ENCODE results near the gene CAMTA1. TPM values are rescaled to one million over a fixed set of nuclear protein-coding genes. Genes with fewer than 3 reads are reported as not detected.

The CAMTA1 gene
- total and polyA plus RNA-seq, 4 donors, result 18.0 to 93.5 (median 35.8) TPM

GRCh38 chr1:7258589-7259135 lies 473.4 kb downstream of the CAMTA1 start (continued):
- TF ChIP-seq GABPA (IDR thresholded peaks at IDR 0.05 in 1 of 2, conservative IDR thresholded peaks at IDR 0.05 in 1 of 2) (no peak), RXRA (IDR thresholded peaks at IDR 0.05) (no peak), REST (IDR thresholded peaks at IDR 0.05) (no peak), HNF4A (conservative IDR thresholded peaks at IDR 0.05) (no peak), EGR1 (IDR thresholded peaks at IDR 0.05; ENCODE audit: low read depth in 2 of 2) (no peak)

GRCh38 chr1:7259955-7260354 lies 474.7 kb downstream of the CAMTA1 start:
- peaks cover 0 to 3% (median 1%) of the 10 kb centered on the region in 4 donors for H3K4me1 ChIP-seq (ENCODE audit: control insufficient read depth in 4 of 4, insufficient read depth in 4 of 4, low read length in 3 of 4)
- WGBS, result 89% methylated on average over 5 of the region's 5 CpGs
- no peaks in the 10 kb centered on the region for H3K36me3 ChIP-seq (ENCODE audit: control insufficient read depth in 4 of 4, insufficient read depth in 3 of 4, low read depth in 1 of 4, low read length in 3 of 4)
- H3K9me3 ChIP-seq (ENCODE audit: control insufficient read depth in 4 of 4, low read length in 3 of 4), result no peaks in the 10 kb centered on the region
- H3K4me3 ChIP-seq (ENCODE audit: low read depth in 1 of 3, low read length in 3 of 3), result no peak overlapping the region
- H3K27ac ChIP-seq (ENCODE audit: low read depth in 1 of 2, low read length in 2 of 2), result no peak overlapping the region
- no peak for TF ChIP-seq SP1 (IDR thresholded peaks at IDR 0.05)
- no peak for TF ChIP-seq NR2F2 (IDR thresholded peaks at IDR 0.05)
- no peak for TF ChIP-seq JUND (IDR thresholded peaks at IDR 0.05)
- TF ChIP-seq ZBTB33 (IDR thresholded peaks at IDR 0.05), result no peak
- no peak for TF ChIP-seq HNF4G (IDR thresholded peaks at IDR 0.05)
- no peak for TF ChIP-seq REST (IDR thresholded peaks at IDR 0.05)
- TF ChIP-seq CTCF (IDR thresholded peaks at IDR 0.05; ENCODE audit: low read depth, low read length, missing input control), result no peak
- TF ChIP-seq RXRA (IDR thresholded peaks at IDR 0.05), result no peak
- TF ChIP-seq GABPA (IDR thresholded peaks at IDR 0.05 in 1 of 2, conservative IDR thresholded peaks at IDR 0.05 in 1 of 2), result no peak
- H3K27me3 ChIP-seq (ENCODE audit: control insufficient read depth in 4 of 4, insufficient read depth in 4 of 4, low read length in 3 of 4), result no peaks in the 10 kb centered on the region
- no peak for DNase-seq (ENCODE audit: low spot score)
- no peak overlapping the region for H3K9ac ChIP-seq (ENCODE audit: low read depth in 1 of 2, low read length in 2 of 2)

All from liver (tissue), 9 donors.